Epithelial cell of proximal tubule (primary cell): ENCODE measurements around the gene F8. TPM values are rescaled to one million over a fixed set of nuclear protein-coding genes. Genes with fewer than 3 reads are reported as not detected.
A peak's percentile ranks its signal among the peaks of the same experiment; 100 is the strongest.

ENCODE experiments used
- DNase-seq: peaks from one replicate; pipeline ENCODE4 v3.0.0-alpha.2; 2011; ENCODE audit warnings: low read depth
- H3K4me3 ChIP-seq: 2 replicates; pipeline ENCODE4 v1.5.1; 2011; ENCODE audit warnings: low read depth, mild to moderate bottlenecking, low read length
- CTCF ChIP-seq: conservative IDR thresholded peaks from 2 replicates; pipeline ENCODE4 v1.5.1; 2012; ENCODE audit warnings: low read depth, mild to moderate bottlenecking, low read length
- total RNA-seq: library from RNA; depleted of rRNA; stranded (reverse); fragments of >200 nt; gene quantifications from 2 replicates; pipeline ENCODE4 v1.2.3, GENCODE V29; 2015

F8 gene
- total RNA-seq, 1 donor from 2014 or later, result 2.5 TPM

- peak; percentile 55 for TF ChIP-seq CTCF
- H3K4me3 ChIP-seq, result no peak overlapping the region
- DNase-seq, result no peak
Observed at GRCh38 chrX:154840856-154841255, 181.7 kb downstream of the F8 start.

- H3K4me3 ChIP-seq, result no peak overlapping the region
- DNase-seq, result no peak
- TF ChIP-seq CTCF, result no peak
Observed at GRCh38 chrX:154836163-154836562, 186.4 kb downstream of the F8 start.

GRCh38 chrX:154834562-154834961, 188.0 kb downstream of the F8 start, which contains the start of gene SMIM9:
SMIM9 (minus strand) TSS chrX:154834662; CDS start chrX:154830856, 3,806 bp downstream.
- H3K4me3 ChIP-seq, result no peak within 1 kb of the TSS
- no peak for DNase-seq
- no peak for TF ChIP-seq CTCF

- H3K4me3 ChIP-seq, result no peak overlapping the region
- no peak for DNase-seq
- TF ChIP-seq CTCF, result no peak
Observed at GRCh38 chrX:154833746-154834274, 188.7 kb downstream of the F8 start.

GRCh38 chrX:154829926-154830442, 192.5 kb downstream of the F8 start:
- no peak for TF ChIP-seq CTCF
- no peak for DNase-seq
- H3K4me3 ChIP-seq, result no peak overlapping the region

GRCh38 chrX:154829134-154829533, 193.4 kb downstream of the F8 start:
- no peak for TF ChIP-seq CTCF
- H3K4me3 ChIP-seq, result no peak overlapping the region
- DNase-seq, result no peak

- no peak overlapping the region for H3K4me3 ChIP-seq
- no peak for DNase-seq
- no peak for TF ChIP-seq CTCF
Observed at GRCh38 chrX:154828016-154828408, 194.5 kb downstream of the F8 start.
